GM04504 (cell line): ENCODE measurements around the gene GCG.

Experiments used
- DNase-seq: peaks from one replicate; pipeline ENCODE4 v3.0.0-alpha.2; 2012; ENCODE audit warnings: low read depth

Gene GCG

GRCh38 chr2:162149940-162150339 is 2.1 kb downstream of the GCG start:
- DNase-seq, result no peak

GRCh38 chr2:162149466-162149865 is 2.6 kb downstream of the GCG start:
- no peak for DNase-seq

- no peak for DNase-seq
Observed at GRCh38 chr2:162148956-162149355, 3.1 kb downstream of the GCG start.

- no peak for DNase-seq
Observed at GRCh38 chr2:162143969-162144368, 8.1 kb downstream of the GCG start.

GRCh38 chr2:162138310-162138709 is 13.7 kb downstream of the GCG start:
- DNase-seq, result no peak

GRCh38 chr2:162127422-162127821 is 24.6 kb downstream of the GCG start:
- DNase-seq, result no peak

GRCh38 chr2:162126527-162126926 is 25.5 kb downstream of the GCG start:
- DNase-seq, result no peak

GRCh38 chr2:162126111-162126519 is 25.9 kb downstream of the GCG start:
- no peak for DNase-seq

- DNase-seq, result no peak
Observed at GRCh38 chr2:162125138-162125537, 26.9 kb downstream of the GCG start.

- DNase-seq, result no peak
Observed at GRCh38 chr2:162123806-162124758, 28.0 kb downstream of the GCG start.

- DNase-seq, result peak; percentile 48
Observed at GRCh38 chr2:162118166-162119031, 33.6 kb downstream of the GCG start.

- DNase-seq, result no peak
Observed at GRCh38 chr2:162116352-162116751, 35.7 kb downstream of the GCG start.

- no peak for DNase-seq
Observed at GRCh38 chr2:162115076-162115475, 37.0 kb downstream of the GCG start.

GRCh38 chr2:162114271-162114670 is 37.8 kb downstream of the GCG start:
- DNase-seq, result no peak

- no peak for DNase-seq
Observed at GRCh38 chr2:162113776-162114168, 38.3 kb downstream of the GCG start.

GRCh38 chr2:162113088-162113775 is 38.8 kb downstream of the GCG start:
- no peak for DNase-seq

GRCh38 chr2:162111958-162112850 is 39.8 kb downstream of the GCG start:
- DNase-seq, result no peak

- DNase-seq, result no peak
Observed at GRCh38 chr2:162107361-162107901, 44.6 kb downstream of the GCG start.

GRCh38 chr2:162106746-162107145 is 45.3 kb downstream of the GCG start:
- DNase-seq, result no peak

GRCh38 chr2:162106146-162106551 is 45.9 kb downstream of the GCG start:
- peak; percentile 76 for DNase-seq

GRCh38 chr2:162103443-162104009 is 48.5 kb downstream of the GCG start:
- DNase-seq, result no peak
